IMR-90 (cell line): Measurements from ENCODE around the gene LRRC3B. TPM values are rescaled to one million over a fixed set of nuclear protein-coding genes. Genes with fewer than 3 reads are reported as not detected.

Experiments used
- ATAC-seq: fragments of 200-7000 bp; cut with Tn5 transposase; 2 replicates; pipeline ENCODE4 v1.9.1; 2020; ENCODE audit warnings: low read depth, mild to moderate bottlenecking, moderate library complexity
- BruUV-seq: library from RNA; stranded (reverse); fragments of 400-500 nt; replicated peaks from 2 replicates; lab custom pipeline; 2021; lab: Mats Ljungman, UMichigan
- CTCF ChIA-PET: fragments of 300-600 bp; formaldehyde crosslinking; extraction: SDS; loops from one replicate; lab custom pipeline; 2021; ENCODE audit warnings: antibody characterized with exemption; lab: Yijun Ruan, JAX
- POLR2A ChIA-PET: fragments of 300-600 bp; sonication (Branson Sonifier 250); formaldehyde crosslinking; loops from one replicate; lab custom pipeline; 2022; ENCODE audit warnings: antibody characterized with exemption; ENCODE audit not compliant: unreplicated experiment; lab: Charles Lee
- DNase-seq: peaks from one replicate; pipeline ENCODE4 v3.0.0; 2013
- H2AFZ ChIP-seq: replicated peaks from 2 replicates; pipeline ENCODE3; 2013; ENCODE audit warnings: low read length, mild to moderate bottlenecking; ENCODE audit not compliant: poor library complexity
- H2AK5ac ChIP-seq: 2 replicates; pipeline ENCODE4 v1.6.1; 2013; ENCODE audit warnings: low read depth, low read length, inconsistent platforms
- H2AK9ac ChIP-seq: replicated peaks from 2 replicates; pipeline ENCODE3; 2013; ENCODE audit warnings: mild to moderate bottlenecking, low read depth, low read length, moderate library complexity; ENCODE audit not compliant: poor library complexity
- H2BK120ac ChIP-seq: 2 replicates; pipeline ENCODE4 v1.6.1; 2013; ENCODE audit warnings: low read depth, low read length, inconsistent platforms
- H2BK15ac ChIP-seq: 3 replicates; pipeline ENCODE4 v1.6.1; 2013; ENCODE audit warnings: low read depth, low read length, inconsistent platforms
- H2BK20ac ChIP-seq: 2 replicates; pipeline ENCODE4 v1.6.1; 2013; ENCODE audit warnings: low read depth, mild to moderate bottlenecking, inconsistent platforms, low read length, moderate library complexity
- H2BK5ac ChIP-seq: 2 replicates; pipeline ENCODE4 v1.6.1; 2013; ENCODE audit warnings: mild to moderate bottlenecking, low read depth, low read length, inconsistent platforms; ENCODE audit not compliant: poor library complexity, severe bottlenecking
- H3K14ac ChIP-seq: replicated peaks from 2 replicates; pipeline ENCODE4 v1.6.1; 2013; ENCODE audit warnings: low read depth, low read length, inconsistent platforms
- H3K18ac ChIP-seq: 2 replicates; pipeline ENCODE4 v1.6.1; 2013; ENCODE audit warnings: low read depth, low read length, control low read depth
- H3K23ac ChIP-seq: 2 replicates; pipeline ENCODE4 v1.6.1; 2013; ENCODE audit warnings: low read depth, low read length, inconsistent platforms
- H3K27ac ChIP-seq: 2 replicates; pipeline ENCODE4 v1.5.1; 2013; ENCODE audit warnings: mild to moderate bottlenecking, control low read depth, low read length; ENCODE audit not compliant: insufficient read depth
- H3K27me3 ChIP-seq: 2 replicates; pipeline ENCODE4 v1.6.1; 2013; ENCODE audit warnings: low read length; ENCODE audit not compliant: control insufficient read depth, insufficient read depth
- H3K36me3 ChIP-seq: 2 replicates; pipeline ENCODE4 v1.6.1; 2013; ENCODE audit warnings: low read length, mixed read lengths; ENCODE audit not compliant: control insufficient read depth, insufficient read depth
- H3K4ac ChIP-seq: 2 replicates; pipeline ENCODE4 v1.6.1; 2013; ENCODE audit warnings: low read depth, low read length, inconsistent platforms
- H3K4me1 ChIP-seq: 2 replicates; pipeline ENCODE4 v1.6.1; 2013; ENCODE audit warnings: low read length, mixed read lengths; ENCODE audit not compliant: control insufficient read depth, insufficient read depth
- H3K4me2 ChIP-seq: 2 replicates; pipeline ENCODE4 v1.6.1; 2013; ENCODE audit warnings: low read depth, mild to moderate bottlenecking, control low read depth, low read length, moderate library complexity
- H3K4me3 ChIP-seq: 2 replicates; pipeline ENCODE4 v1.5.1; 2013; ENCODE audit warnings: low read depth, mild to moderate bottlenecking, control low read depth, low read length, moderate library complexity; ENCODE audit not compliant: insufficient read depth
- H3K56ac ChIP-seq: 2 replicates; pipeline ENCODE4 v1.6.1; 2013; ENCODE audit warnings: low read length, inconsistent platforms; ENCODE audit not compliant: insufficient read depth; ENCODE audit errors: extremely low read depth
- H3K79me1 ChIP-seq, 2 experiments: 2 replicates each; pipeline ENCODE4 v1.6.1; 2013; ENCODE audit warnings: low read length in 2 of 2, inconsistent platforms in 1 of 2, low read depth in 1 of 2
- H3K9ac ChIP-seq: 2 replicates; pipeline ENCODE4 v1.6.1; 2013; ENCODE audit warnings: low read depth, low read length, control low read depth
- H3K9me1 ChIP-seq: 2 replicates; pipeline ENCODE4 v1.6.1; 2013; ENCODE audit warnings: low read length, inconsistent platforms; ENCODE audit not compliant: insufficient read depth
- H3K9me3 ChIP-seq: 2 replicates; pipeline ENCODE4 v1.6.1; 2013; ENCODE audit warnings: low read length; ENCODE audit not compliant: control insufficient read depth, insufficient read depth
- H4K20me1 ChIP-seq: 2 replicates; pipeline ENCODE4 v1.6.1; 2013; ENCODE audit warnings: low read length, inconsistent platforms; ENCODE audit not compliant: insufficient read depth
- H4K5ac ChIP-seq: 2 replicates; pipeline ENCODE4 v1.6.1; 2013; ENCODE audit warnings: mild to moderate bottlenecking, low read depth, low read length, control low read depth
- H4K8ac ChIP-seq, 2 experiments: 2 replicates each; pipeline ENCODE4 v1.6.1; 2013; ENCODE audit warnings: low read depth in 2 of 2, low read length in 2 of 2, control low read depth in 1 of 2, inconsistent platforms in 1 of 2
- H4K91ac ChIP-seq: 2 replicates; pipeline ENCODE4 v1.6.1; 2013; ENCODE audit warnings: low read depth, low read length, inconsistent platforms; ENCODE audit not compliant: insufficient read depth
- BHLHE40 ChIP-seq: fragments of 150-350 bp; IDR thresholded peaks from 2 replicates; pipeline ENCODE4 v1.6.1; 2016; ENCODE audit warnings: mild to moderate bottlenecking, low read depth, low read length
- CEBPB ChIP-seq: IDR thresholded peaks from 2 replicates; pipeline ENCODE4 v1.6.1; 2012; ENCODE audit warnings: low read depth, low read length, improper control_type of control experiment
- CHD1 ChIP-seq: IDR thresholded peaks from 2 replicates; pipeline ENCODE4 v1.6.1; 2012; ENCODE audit warnings: low read depth, low read length, improper control_type of control experiment
- FOS ChIP-seq: fragments of 150-350 bp; IDR thresholded peaks from 2 replicates; pipeline ENCODE4 v1.6.1; 2016; ENCODE audit warnings: low read depth, low read length
- MAFK ChIP-seq: IDR thresholded peaks from 2 replicates; pipeline ENCODE4 v1.6.1; 2012; ENCODE audit warnings: low read depth, low read length, improper control_type of control experiment
- MAZ ChIP-seq: IDR thresholded peaks from 2 replicates; pipeline ENCODE4 v1.6.1; 2012; ENCODE audit warnings: low read depth, mild to moderate bottlenecking, low read length, improper control_type of control experiment, moderate library complexity, borderline replicate concordance
- NFE2L2 ChIP-seq: fragments of 150-350 bp; IDR thresholded peaks from 2 replicates; pipeline ENCODE4 v1.6.1; 2016; ENCODE audit warnings: low read depth, mild to moderate bottlenecking, low read length
- POLR2A ChIP-seq: IDR thresholded peaks from 2 replicates; pipeline ENCODE4 v1.6.1; 2012; ENCODE audit warnings: mild to moderate bottlenecking, low read depth, low read length
- RAD21 ChIP-seq: IDR thresholded peaks from 2 replicates; pipeline ENCODE4 v1.6.1; 2012; ENCODE audit warnings: low read length, improper control_type of control experiment
- RCOR1 ChIP-seq: IDR thresholded peaks from 2 replicates; pipeline ENCODE4 v1.6.1; 2012; ENCODE audit warnings: mild to moderate bottlenecking, low read length, improper control_type of control experiment; ENCODE audit not compliant: insufficient replicate concordance
- RFX5 ChIP-seq: IDR thresholded peaks from 2 replicates; pipeline ENCODE4 v1.8.0; 2012; ENCODE audit warnings: low read depth, mild to moderate bottlenecking, low read length, moderate library complexity
- SMC3 ChIP-seq: fragments of 150-350 bp; IDR thresholded peaks from 2 replicates; pipeline ENCODE4 v1.6.1; 2016; ENCODE audit warnings: low read depth, mild to moderate bottlenecking, antibody characterized with exemption, low read length, moderate library complexity
- WGBS, 2 experiments: methylation state at CpG; one replicate each; pipeline versions ENCODE4 v1.1.5 to v1.1.7; 2013; ENCODE audit warnings: missing lambda C conversion rate in 2 of 2; ENCODE audit not compliant: insufficient read length in 1 of 2; ENCODE audit errors: extremely low coverage in 2 of 2; 5-methylcytosine and 5-hydroxymethylcytosine counted together
- dilution Hi-C: fragments of 300-500 bp; cut with HindIII; formaldehyde crosslinking; loops from one replicate; pipeline ENCODE4 v1.14.3; 2018; ENCODE audit warnings: low sequenced_read_pairs; ENCODE audit not compliant: unreplicated experiment
- in situ Hi-C: fragments of 300-500 bp; cut with MboI; formaldehyde crosslinking; loops from 3 replicates; pipeline ENCODE4 v1.14.3; 2019; ENCODE audit warnings: low sequenced_read_pairs, inconsistent platforms, mixed read lengths
- intact Hi-C: fragments of 100-400 bp; cut with micrococcal nuclease; formaldehyde crosslinking; loops from 2 replicates; pipeline ENCODE4 v1.10.0; 2022
- polyA plus RNA-seq, 3 experiments: library from polyadenylated mRNA; depleted of rRNA; stranded (reverse); fragments of >200 nt; gene quantifications; 2 replicates each; pipeline ENCODE4 v1.2.3, GENCODE V29; 2012; ENCODE audit warnings: low replicate concordance in 1 of 3
- total RNA-seq: library from RNA; depleted of rRNA; stranded (reverse); fragments of >200 nt; gene quantifications from 2 replicates; pipeline ENCODE4 v1.2.3, GENCODE V29; 2012
- TF ChIP-seq, protein P1 (sequence below): fragments of 150-350 bp; IDR thresholded peaks from 2 replicates; pipeline ENCODE4 v1.6.1; 2016; ENCODE audit warnings: low read depth, mild to moderate bottlenecking, low read length, moderate library complexity, borderline replicate concordance
- TF ChIP-seq, protein P2 (sequence below): fragments of 150-350 bp; IDR thresholded peaks from 2 replicates; pipeline ENCODE4 v1.6.1; 2017; ENCODE audit warnings: mild to moderate bottlenecking, antibody characterized with exemption, low read length, low read depth

The LRRC3B gene
- total and polyA plus RNA-seq, 2 of the 4 experiments (the other 2 are of a cell fraction) = not detected

DNA sequence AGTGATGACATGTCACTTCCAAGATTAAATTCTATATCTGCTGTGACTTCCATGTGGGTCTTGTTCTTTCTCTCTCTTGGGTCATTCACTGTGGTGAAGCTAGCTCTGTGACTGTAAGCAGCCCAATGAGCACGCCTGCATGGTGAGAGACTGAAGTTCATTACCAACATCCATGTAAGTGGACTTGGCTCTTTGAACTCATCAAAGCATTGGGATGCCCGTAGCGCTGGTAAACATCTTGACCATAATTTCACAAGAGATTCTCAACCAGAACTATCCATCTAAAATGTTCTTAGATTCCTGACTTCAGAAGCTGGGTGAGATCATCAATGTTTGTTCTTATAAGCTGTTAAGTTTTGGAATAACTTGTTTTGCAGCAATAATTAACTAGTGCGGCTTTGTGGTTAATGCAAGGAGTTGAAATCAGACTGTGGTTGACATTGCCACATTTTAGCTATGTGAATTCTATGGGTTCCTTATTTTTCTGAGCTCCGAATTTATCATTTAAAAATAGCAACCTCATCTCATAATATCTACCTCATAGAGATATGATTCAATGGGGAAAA lies 31.6 kb upstream of the LRRC3B start:
- Histone ChIP-seq H3K18ac (no peak overlapping the region), H3K9ac (no peak overlapping the region), H2BK15ac (no peak overlapping the region), H3K56ac (no peak overlapping the region), H4K20me1 (no peaks in the 10 kb centered on the region), H2AK9ac (no peak overlapping the region), H3K14ac (no peak overlapping the region), H2BK5ac (no peak overlapping the region), H4K91ac (no peak overlapping the region), H3K27ac (no peak overlapping the region), H3K9me3 (peaks cover 13% of the 10 kb centered on the region), H3K36me3 (no peaks in the 10 kb centered on the region), H2AK5ac (no peak overlapping the region), H3K9me1 (no peaks in the 10 kb centered on the region), H4K8ac (no peak overlapping the region), H2BK20ac (no peak overlapping the region), H3K23ac (no peak overlapping the region), H3K4me3 (no peak overlapping the region), H3K79me1 (no peaks in the 10 kb centered on the region), H4K5ac (no peak overlapping the region), H3K27me3 (no peaks in the 10 kb centered on the region), H2AFZ (no peak overlapping the region), H3K4me2 (no peak overlapping the region), H2BK120ac (no peak overlapping the region), H3K4ac (no peak overlapping the region), H3K4me1 (no peaks in the 10 kb centered on the region)
- ChIA-PET POLR2A (no interaction called here), CTCF (no interaction called here)
- dilution Hi-C loops (no loop called here), intact Hi-C loops (no loop called here), in situ Hi-C loops (no loop called here)
- no TSS peak for BruUV-seq
- DNase-seq (no peak), ATAC-seq (no peak)
- no CpG with 5 or more reads among the region's 5 CpGs for WGBS, 2 experiments
- no peak for TF ChIP-seq CEBPB
- no peak for TF ChIP-seq RCOR1
- no peak for TF ChIP-seq RFX5
- no peak for TF ChIP-seq FOS
- TF ChIP-seq NFE2L2 = no peak
- TF ChIP-seq RAD21 = no peak
- TF ChIP-seq BHLHE40 = no peak
- no peak for TF ChIP-seq CHD1
- TF ChIP-seq, protein P1, sequence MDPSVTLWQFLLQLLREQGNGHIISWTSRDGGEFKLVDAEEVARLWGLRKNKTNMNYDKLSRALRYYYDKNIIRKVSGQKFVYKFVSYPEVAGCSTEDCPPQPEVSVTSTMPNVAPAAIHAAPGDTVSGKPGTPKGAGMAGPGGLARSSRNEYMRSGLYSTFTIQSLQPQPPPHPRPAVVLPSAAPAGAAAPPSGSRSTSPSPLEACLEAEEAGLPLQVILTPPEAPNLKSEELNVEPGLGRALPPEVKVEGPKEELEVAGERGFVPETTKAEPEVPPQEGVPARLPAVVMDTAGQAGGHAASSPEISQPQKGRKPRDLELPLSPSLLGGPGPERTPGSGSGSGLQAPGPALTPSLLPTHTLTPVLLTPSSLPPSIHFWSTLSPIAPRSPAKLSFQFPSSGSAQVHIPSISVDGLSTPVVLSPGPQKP = no peak
- no peak for TF ChIP-seq SMC3
- TF ChIP-seq, protein P2, sequence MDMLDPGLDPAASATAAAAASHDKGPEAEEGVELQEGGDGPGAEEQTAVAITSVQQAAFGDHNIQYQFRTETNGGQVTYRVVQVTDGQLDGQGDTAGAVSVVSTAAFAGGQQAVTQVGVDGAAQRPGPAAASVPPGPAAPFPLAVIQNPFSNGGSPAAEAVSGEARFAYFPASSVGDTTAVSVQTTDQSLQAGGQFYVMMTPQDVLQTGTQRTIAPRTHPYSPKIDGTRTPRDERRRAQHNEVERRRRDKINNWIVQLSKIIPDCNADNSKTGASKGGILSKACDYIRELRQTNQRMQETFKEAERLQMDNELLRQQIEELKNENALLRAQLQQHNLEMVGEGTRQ = no peak
- no peak for TF ChIP-seq MAFK
- no peak for TF ChIP-seq POLR2A
- TF ChIP-seq MAZ = no peak
